Effector CD8-positive, alpha-beta T cell (primary cell): Measurements from ENCODE around the gene FLNB.

Source experiments
- DNase-seq: peaks from one replicate; lab custom pipeline; 2025; lab: John Stamatoyannopoulos, UW

Gene FLNB

GRCh38 chr3:58164199-58164879, 156.1 kb downstream of the FLNB start:
- DNase-seq, result no peak

DNA sequence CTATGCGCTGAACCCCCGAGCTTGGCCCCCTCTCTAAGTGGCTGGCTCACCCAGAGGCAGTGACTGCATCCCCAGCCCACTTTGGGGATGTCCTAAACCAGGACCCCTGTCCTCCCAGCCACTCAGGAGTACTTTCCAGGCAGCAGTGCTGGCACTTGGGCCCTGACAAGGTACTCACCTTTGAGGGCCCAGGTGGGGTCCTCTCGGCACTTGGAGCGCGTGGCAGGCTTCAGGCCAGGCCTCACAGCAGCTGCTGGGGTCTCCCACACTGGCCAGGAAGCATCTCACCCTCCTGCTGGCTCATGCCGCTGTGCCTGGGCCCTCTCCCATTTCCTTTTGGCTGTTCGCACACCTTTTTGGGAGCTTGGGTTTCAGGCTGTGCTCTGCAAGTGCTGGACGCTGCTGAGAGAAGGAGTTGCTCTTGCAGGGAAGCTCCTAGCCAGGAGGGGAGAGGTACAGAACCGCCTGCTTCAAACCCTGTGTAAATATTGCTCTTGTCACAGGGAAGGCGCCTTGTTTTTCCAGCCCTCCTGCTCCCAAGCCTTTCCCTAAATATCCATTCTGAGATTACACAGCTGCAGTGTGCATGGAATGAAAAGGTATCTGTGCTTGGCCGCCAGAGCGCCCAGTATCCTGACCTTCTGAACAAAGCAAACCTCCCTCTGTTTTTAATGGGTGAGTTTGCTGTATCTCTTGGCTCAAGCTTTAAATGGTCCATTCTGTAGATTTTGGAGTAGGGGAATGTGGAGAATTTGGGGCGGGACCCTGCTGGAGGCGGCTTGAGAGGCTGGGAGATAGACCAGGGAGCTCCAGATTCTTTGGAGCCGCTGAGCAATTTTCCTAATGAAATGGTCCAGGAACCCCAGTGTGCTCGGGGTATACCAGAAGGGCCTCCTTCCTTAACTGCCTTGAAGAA, 156.9 kb downstream of the FLNB start:
- no peak for DNase-seq

GRCh38 chr3:58167431-58168351, 159.5 kb downstream of the FLNB start:
- DNase-seq, result peak; percentile 15

DNA sequence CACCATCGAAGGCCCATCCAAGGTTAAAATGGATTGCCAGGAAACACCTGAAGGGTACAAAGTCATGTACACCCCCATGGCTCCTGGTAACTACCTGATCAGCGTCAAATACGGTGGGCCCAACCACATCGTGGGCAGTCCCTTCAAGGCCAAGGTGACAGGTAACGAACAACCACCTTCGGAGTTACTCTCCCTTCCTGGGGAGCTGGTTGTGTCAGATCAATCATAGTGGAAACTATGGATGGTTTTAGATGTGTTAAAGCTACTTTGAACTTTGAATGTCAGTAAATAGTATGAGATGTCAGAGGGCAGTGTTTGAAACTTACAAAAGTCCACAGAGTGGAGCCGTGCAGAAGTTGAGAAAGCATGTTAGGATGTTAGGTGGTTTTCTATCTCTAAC, 160.3 kb downstream of the FLNB start:
- DNase-seq, result no peak

GRCh38 chr3:58169371-58169770, 161.1 kb downstream of the FLNB start:
- no peak for DNase-seq

GRCh38 chr3:58170376-58170775, 162.2 kb downstream of the FLNB start:
- no peak for DNase-seq

DNA sequence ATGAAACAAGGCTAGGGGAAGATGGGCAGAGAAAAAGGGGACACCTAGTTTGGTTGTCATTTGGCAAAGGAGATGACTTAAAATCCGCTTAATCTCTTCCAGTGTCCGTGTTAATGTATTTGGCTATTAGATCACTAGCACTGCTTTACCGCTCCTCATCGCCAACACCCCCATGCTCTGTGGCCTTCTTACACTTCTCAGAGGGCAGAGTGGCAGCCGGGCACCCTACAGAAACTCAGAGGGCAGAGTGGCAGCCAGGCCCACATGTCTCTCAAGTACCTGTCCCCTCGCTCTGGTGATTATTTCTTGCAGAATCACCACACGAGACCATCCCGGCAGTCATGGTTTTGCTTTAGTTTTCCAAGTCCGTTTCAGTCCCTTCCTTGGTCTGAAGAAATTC, 162.9 kb downstream of the FLNB start:
- DNase-seq, result no peak

- no peak for DNase-seq
These were observed 164.9 kb downstream of the FLNB start for GRCh38 chr3:58173029-58173668.

DNA sequence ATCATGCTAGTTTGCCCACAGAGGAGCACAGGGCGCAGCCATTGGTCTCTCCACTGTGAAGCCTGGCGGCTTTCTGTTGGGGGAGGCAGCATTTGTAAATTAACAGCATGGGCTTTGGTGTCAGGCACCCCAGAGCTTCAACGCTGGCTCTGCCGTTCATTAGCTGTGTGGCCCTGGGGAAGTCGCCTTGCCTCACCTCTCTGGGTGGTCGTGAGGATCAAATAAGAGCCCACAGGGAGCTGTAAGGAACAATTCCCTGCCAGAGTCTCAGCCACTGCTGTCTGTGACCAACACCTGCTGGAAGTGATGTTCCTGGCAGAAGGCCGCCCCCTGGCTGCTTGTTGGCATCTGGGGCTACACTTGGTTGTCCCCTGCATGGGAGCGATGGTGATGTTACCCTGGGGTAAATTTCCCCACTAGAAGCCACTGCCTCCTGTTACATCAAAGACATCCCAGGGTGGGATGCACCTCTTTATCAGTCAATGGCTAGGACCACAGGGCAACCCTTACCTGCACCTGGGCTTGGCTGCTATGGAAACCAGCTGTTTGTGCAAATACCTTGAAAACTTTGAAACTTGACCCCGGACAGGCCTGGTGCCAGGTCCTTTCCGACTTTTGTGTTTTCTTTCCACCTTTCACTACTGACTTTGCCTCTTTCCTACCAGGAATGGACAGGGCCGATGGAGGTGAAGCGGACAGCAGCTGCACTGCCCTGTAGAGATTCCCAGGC, 165.6 kb downstream of the FLNB start:
- DNase-seq, result peak; percentile 19

DNA sequence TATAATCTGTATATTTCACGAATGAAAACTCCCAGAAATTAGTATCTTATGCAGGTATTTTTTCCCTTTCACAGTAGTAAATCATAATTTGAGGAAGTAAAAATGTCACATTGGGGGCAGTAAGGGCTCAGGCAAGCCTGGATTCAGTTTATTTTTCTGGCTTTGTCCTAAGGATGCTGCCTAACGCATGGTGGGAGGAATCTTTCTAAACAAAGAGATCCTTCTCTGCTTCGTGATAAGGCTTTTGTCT, 166.9 kb downstream of the FLNB start:
- DNase-seq, result no peak

GRCh38 chr3:58175437-58176184, 167.4 kb downstream of the FLNB start:
- no peak for DNase-seq

GRCh38 chr3:58176185-58176530, 167.9 kb downstream of the FLNB start:
- no peak for DNase-seq

- no peak for DNase-seq
These were observed 168.7 kb downstream of the FLNB start for GRCh38 chr3:58176827-58177489.

GRCh38 chr3:58177747-58178527, 169.7 kb downstream of the FLNB start:
- DNase-seq, result peak; percentile 86

DNA sequence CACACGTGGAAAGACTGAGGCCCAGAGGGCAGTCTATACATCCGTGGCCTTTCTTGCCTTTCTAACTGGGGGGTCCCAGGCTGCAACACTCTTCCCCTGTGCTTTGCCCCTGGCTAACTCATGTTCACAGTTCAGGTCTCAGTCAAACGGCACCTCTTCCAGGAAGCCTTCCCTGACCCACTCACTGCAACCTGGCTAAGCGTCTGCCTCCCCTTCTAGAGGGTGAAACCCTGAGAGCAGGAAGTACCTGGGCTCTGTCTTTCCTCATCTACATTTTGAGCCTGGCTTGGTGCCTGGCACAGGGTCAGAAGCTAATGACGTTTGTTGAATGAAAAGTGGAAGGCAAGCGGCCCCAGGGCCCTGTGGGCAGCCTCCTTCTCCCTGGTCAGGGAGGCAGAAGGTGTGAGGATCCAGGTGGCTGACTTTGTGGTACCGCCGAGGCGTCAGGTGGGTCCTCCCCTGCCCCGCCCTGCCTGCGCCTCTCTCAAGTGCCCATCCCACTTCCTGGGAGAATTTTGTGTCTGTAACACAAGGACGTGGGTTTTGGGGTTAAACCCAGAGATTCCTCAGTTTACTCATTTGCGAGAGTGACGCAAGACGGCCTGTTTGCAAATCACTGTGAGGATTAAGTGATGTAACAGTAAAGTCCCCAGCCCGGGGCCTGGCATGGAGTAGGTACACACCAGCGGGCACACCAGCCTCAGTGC, 170.5 kb downstream of the FLNB start:
- no peak for DNase-seq

DNA sequence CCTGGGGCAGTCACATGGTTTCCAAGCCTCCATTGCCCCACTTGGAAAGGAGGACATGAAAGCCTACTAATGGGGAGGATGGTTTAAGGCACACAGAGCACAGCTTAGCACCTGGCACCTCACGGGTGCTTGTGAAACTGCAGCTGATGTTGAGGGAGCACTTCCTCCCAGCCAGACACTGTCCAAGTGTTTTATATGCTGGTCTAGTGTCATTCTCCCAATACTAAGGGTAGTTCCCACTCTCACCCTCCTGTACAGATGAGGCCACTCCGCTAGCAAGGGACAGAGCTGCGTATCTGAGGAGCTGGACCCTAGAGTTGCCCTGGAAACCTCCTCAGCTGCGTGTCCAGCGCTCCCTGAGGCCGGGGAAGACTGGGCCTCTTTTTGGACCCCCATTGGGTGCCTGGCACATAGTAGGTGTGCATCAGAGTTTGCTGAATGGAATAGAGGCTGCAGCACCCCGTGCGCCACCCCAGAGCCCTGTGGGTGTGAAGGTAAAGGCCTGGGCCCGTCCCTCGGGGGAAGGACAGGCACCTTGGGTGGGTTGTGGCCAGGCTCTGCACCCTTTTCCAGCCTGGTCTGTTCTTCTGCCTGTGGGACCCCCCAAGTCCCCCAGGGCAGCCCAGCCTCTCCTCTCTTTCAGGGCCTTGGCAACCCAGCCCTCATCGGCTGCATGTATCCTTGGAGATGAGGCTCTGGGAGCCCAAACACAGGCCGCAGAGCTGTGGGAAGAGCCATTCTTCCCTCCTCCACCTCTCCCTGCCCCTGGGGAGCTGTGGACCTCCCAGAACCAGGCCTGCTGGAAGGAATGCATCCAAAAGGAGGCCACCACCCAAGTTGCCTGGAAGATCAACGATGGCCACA, 171.2 kb downstream of the FLNB start:
- no peak for DNase-seq

- no peak for DNase-seq
These were observed 172.1 kb downstream of the FLNB start for GRCh38 chr3:58180099-58180880.
